ENCODE data around the gene DNAH12. TPM values are rescaled to one million over a fixed set of nuclear protein-coding genes. Genes with fewer than 3 reads are reported as not detected.

Gene DNAH12
- total and polyA plus RNA-seq, 2 of the 13 experiments (the other 11 are each of a cell fraction or from before 2014, with no cell fraction given), result 0.11 TPM

- no peak for TF ChIP-seq NFE2 (CRISPR knock-in tag; IDR thresholded peaks at IDR 0.05)
- no peak for TF ChIP-seq HOMEZ (CRISPR knock-in tag; IDR thresholded peaks at IDR 0.05; ENCODE audit: low read depth)
- 0 out of 2 replicates have a peak, but pooled peaks have one; percentile 0 for TF ChIP-seq SIX1 (CRISPR knock-in tag; IDR thresholded peaks at IDR 0.05; ENCODE audit: borderline replicate concordance)
- TF ChIP-seq, protein P1, sequence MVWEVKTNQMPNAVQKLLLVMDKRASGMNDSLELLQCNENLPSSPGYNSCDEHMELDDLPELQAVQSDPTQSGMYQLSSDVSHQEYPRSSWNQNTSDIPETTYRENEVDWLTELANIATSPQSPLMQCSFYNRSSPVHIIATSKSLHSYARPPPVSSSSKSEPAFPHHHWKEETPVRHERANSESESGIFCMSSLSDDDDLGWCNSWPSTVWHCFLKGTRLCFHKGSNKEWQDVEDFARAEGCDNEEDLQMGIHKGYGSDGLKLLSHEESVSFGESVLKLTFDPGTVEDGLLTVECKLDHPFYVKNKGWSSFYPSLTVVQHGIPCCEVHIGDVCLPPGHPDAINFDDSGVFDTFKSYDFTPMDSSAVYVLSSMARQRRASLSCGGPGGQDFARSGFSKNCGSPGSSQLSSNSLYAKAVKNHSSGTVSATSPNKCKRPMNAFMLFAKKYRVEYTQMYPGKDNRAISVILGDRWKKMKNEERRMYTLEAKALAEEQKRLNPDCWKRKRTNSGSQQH (CRISPR knock-in tag; IDR thresholded peaks at IDR 0.05; ENCODE audit: low read depth), result no peak
- TF ChIP-seq, protein P2, sequence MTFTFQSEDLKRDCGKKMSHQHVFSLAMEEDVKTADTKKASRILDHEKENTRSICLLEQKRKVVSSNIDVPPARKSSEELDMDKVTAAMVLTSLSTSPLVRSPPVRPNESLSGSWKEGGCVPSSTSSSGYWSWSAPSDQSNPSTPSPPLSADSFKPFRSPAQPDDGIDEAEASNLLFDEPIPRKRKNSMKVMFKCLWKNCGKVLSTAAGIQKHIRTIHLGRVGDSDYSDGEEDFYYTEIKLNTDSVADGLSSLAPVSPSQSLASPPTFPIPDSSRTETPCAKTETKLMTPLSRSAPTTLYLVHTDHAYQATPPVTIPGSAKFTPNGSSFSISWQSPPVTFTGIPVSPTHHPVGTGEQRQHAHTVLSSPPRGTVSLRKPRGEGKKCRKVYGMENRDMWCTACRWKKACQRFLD (CRISPR knock-in tag; IDR thresholded peaks at IDR 0.05; ENCODE audit: borderline replicate concordance), result 0 out of 2 replicates have a peak, but pooled peaks have one; percentile 38
- peak; percentile 65 for TF ChIP-seq ZBTB38 (CRISPR knock-in tag; IDR thresholded peaks at IDR 0.05)
- TF ChIP-seq ZBTB14 (CRISPR knock-in tag; IDR thresholded peaks at IDR 0.05), result no peak
- no peak for TF ChIP-seq SYNCRIP (IDR thresholded peaks at IDR 0.05; ENCODE audit: insufficient read depth, low read depth, low read length)
- no peak for TF ChIP-seq SP140L (CRISPR knock-in tag; IDR thresholded peaks at IDR 0.05; ENCODE audit: borderline replicate concordance)
- no peak for TF ChIP-seq NFYB (CRISPR knock-in tag; IDR thresholded peaks at IDR 0.05)
- no peak for TF ChIP-seq CCAR2 (optimal IDR thresholded peaks at IDR 0.05; ENCODE audit: low read depth, low read length)
- TF ChIP-seq, protein P3, sequence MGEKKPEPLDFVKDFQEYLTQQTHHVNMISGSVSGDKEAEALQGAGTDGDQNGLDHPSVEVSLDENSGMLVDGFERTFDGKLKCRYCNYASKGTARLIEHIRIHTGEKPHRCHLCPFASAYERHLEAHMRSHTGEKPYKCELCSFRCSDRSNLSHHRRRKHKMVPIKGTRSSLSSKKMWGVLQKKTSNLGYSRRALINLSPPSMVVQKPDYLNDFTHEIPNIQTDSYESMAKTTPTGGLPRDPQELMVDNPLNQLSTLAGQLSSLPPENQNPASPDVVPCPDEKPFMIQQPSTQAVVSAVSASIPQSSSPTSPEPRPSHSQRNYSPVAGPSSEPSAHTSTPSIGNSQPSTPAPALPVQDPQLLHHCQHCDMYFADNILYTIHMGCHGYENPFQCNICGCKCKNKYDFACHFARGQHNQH (CRISPR knock-in tag; IDR thresholded peaks at IDR 0.05), result peak; percentile 3; the same call in 1 of the 2 replicates
- TF ChIP-seq ZNF20 (CRISPR knock-in tag; IDR thresholded peaks at IDR 0.05), result no peak
- TF ChIP-seq SOX6 (IDR thresholded peaks at IDR 0.05), result no peak
- no peak for TF ChIP-seq SOX6 (CRISPR knock-in tag; IDR thresholded peaks at IDR 0.05)
- 0 out of 2 replicates have a peak, but pooled peaks have one; percentile 46 for TF ChIP-seq TOPORS (CRISPR knock-in tag; IDR thresholded peaks at IDR 0.05)
- TF ChIP-seq TRIM22 (IDR thresholded peaks at IDR 0.05), result no peak
- no peak; the same call in 1 of the 2 replicates for TF ChIP-seq REPIN1 (CRISPR knock-in tag; IDR thresholded peaks at IDR 0.05; ENCODE audit: borderline replicate concordance, low read depth)
- TF ChIP-seq PITX1 (CRISPR knock-in tag; IDR thresholded peaks at IDR 0.05), result no peak
- no peak for TF ChIP-seq SP1 (IDR thresholded peaks at IDR 0.05)
- TF ChIP-seq SP1 (CRISPR knock-in tag; IDR thresholded peaks at IDR 0.05), result no peak
- TF ChIP-seq SATB2 (CRISPR knock-in tag; IDR thresholded peaks at IDR 0.05), result 0 out of 2 replicates have a peak, but pooled peaks have one; percentile 26
- no peak for TF ChIP-seq SP5 (CRISPR knock-in tag; IDR thresholded peaks at IDR 0.05; ENCODE audit: borderline replicate concordance, low read depth)
- no peak for TF ChIP-seq ZNF709 (CRISPR knock-in tag; IDR thresholded peaks at IDR 0.05)
Measured at GRCh38 chr3:57451150-57451846, 92.8 kb downstream of the DNAH12 start (continued).

All from HepG2 (cell line).